GM21447 (cell line): ENCODE measurements around the gene JAZF1.

ENCODE experiments used
- ATAC-seq: cut with Tn5 transposase; IDR thresholded peaks from one replicate; pipeline ENCODE4 v1.9.1; 2021; ENCODE audit not compliant: unreplicated experiment

Gene JAZF1

GRCh38 chr7:28168393-28169158 is 12.0 kb downstream of the JAZF1 start:
- no peak for ATAC-seq

DNA sequence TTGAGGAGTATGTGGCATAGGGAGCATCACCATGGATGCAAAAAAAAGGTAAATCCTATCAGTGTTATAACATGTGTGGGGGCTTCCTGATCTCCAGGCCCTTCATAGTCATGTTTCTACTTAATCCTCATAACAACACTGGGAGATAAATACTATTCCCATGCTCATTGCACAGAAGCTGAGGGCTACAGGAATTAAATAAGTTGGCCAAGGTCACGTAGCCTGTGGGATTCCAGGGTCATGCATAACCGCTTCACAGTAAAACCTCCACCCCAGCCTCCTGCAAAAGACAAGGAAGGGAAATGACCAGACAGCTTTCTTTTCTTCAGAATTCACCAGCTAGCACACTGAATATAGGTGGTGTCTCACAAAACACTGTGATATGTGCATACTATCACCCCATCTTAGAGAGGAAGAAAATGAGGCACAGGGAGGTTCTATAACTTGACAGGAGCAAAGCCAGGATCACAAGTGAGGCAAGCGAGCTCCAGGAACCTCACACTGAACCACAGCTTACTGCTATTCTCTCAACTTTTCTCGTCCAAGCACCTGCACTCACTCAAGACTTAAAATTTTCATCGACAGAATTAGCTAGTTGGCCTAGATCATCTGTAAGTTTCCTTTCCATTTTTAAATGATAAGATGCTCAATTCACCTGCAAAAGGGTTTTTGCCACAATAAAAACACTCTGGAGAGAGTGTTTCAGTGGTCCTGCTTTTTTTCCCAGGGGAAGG is 13.4 kb downstream of the JAZF1 start:
- ATAC-seq, result no peak

DNA sequence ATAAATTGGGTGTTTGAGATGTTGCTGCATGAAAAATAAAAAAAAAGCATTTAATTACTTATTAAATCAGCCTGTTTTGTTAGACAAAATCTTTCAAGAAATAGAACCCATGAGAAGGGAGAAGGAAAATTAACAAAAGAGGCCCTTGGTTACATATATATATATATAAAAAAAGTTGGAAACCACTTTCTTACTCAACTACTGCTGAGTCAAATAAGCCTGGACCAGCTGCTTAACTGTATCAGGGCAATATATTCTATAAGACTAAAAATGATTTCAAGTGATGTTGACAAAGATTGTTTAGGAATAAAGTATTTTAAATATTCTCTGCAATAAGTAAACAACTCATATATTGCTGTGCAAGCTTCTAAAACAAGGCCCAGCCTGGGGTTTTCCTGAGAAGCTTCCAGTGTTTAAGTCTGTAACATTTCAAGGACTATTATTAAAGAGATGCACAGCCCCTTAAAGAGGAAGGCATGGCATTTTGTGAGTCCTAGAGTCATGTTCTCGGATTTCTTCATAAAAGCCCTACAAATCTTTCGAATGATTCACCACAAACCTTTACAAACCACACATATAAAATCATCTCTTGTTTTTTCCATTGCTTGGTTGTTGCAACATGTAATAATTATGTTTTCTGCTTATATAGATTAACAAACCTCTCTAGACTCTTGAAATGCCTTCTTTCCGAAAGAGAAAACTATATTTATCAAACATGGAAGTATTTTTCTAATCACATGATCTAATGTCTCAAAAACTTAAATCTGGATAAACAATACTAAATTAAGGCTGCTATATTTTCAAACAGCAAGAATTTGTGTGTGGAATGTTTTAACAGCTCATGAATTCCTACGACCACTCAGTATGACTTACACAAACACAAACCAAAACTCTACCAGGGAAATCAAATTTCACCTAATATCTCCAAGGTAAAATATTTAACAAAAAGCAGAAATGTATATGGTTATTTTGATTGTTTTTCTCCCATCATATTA is 14.3 kb downstream of the JAZF1 start:
- no peak for ATAC-seq

GRCh38 chr7:28165261-28165660 is 15.3 kb downstream of the JAZF1 start:
- no peak for ATAC-seq

- ATAC-seq, result no peak
These were observed 16.6 kb downstream of the JAZF1 start for GRCh38 chr7:28163949-28164348.

DNA sequence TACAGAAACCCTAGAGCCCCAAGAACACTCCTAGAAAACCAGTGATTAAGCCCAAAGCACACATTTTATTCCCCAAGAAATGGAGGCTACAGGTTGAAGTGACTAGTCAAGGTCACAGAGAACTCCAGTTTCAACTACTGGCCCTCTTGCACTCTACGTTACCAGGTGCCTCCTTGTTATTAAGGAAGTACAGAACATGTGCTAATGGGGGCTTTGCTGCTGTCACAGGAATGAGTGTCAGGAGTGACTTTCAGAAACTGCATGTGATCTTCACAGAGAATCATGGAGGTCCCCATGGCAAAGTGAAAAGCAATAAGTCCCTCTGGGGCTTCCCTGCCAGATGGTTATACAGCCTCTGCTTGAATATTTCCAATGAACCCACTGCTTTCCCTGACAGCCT is 19.3 kb downstream of the JAZF1 start:
- no peak for ATAC-seq

- no peak for ATAC-seq
These were observed 20.0 kb downstream of the JAZF1 start for GRCh38 chr7:28160551-28160991.

DNA sequence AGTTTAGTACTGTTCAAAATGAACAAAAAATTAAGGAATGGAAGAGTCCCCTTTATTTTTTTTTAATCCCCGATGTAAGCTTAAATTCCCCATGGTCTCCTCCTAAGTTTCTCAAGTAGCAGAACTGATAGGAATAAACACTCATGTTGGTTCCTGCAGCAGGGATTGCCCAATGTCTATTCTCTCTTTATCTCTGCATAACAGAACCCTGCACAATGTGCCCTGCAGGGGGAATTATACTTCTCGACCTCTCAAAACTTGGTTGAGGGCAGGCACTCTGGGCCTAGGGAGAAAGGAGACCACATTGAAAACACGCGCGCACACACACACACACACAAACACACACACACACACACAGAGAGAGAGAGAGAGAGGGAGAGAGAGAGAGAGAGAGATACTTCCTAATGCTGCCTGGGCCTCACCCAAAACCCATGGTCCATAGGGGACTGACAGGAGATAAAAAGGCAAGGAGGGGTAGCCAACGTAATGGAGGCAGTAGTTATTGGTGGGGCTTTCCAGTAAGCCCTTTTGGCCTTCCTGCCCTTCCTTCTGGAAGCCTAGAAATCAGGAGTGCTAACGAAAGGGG is 22.7 kb downstream of the JAZF1 start:
- ATAC-seq, result no peak

DNA sequence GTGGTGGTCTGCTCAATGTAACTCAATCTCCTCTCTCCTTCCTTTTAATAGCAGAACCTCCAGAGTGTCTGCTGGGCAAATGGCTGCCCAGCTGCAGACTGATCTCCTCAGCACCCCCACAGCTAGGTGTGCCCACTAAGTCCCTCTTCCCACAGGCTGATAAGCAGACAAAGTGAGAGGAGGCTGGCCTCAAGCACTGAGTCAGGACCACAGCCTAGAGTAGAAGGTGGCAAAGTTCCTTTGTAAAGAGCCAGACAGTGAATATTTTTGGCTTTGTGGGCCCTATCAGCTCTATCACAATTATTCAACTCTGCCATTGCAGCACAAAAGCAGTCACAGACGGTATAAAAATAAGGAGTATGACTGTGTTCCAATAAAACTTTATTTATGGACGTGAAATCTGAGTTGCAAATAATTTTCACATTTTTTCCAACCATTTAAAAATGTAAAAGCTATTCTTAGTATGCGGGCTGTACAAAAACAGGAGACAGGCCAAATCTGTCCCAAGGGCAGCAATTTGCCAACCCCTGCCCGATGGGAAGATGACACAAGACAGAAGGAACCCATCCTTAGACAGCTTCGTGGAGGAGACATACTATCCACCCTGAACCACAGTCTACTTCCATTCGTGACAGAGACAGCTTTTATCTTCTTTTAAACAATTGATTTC is 23.4 kb downstream of the JAZF1 start:
- no peak for ATAC-seq

DNA sequence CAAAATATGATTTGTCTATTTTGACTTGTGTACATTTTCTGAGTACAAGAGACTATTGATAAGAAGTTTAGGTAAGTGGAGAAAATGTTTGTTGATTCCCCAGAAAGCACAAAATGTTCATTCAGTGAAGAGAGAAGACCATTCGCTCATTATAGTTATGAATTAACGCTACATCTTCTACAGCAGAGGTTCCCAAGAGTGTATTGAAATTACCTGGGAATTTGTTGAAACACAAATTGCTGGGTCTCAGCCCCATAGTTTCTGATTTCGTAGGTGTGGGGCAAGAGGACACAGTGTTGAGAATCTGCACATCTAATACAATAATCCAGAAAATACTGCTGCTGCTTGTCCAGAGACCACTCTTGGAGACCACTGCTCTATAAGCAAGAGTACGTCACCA is 24.2 kb downstream of the JAZF1 start:
- ATAC-seq, result no peak

- no peak for ATAC-seq
These were observed 24.6 kb downstream of the JAZF1 start for GRCh38 chr7:28155964-28156363.

GRCh38 chr7:28155019-28155660 is 25.5 kb downstream of the JAZF1 start:
- ATAC-seq, result peak; percentile 79

- no peak for ATAC-seq
These were observed 28.0 kb downstream of the JAZF1 start for GRCh38 chr7:28152594-28152993.

DNA sequence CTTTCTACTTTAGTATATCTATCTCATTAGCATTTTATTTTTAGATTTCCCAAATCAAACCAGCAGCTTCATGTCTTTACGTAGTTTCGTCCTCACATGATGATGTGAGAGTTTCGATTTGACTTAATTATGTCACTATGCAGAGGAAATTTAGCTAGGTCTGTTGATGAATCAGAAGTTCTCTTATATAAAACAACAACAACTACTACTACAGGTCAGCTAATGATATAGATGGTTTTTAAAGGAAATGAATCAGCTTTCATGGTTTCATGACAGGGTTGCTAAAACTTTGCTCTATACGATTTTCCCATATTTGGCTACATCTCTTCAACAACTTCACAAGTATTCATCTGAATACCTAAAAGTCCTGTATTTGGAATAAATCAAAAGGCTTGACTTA is 28.6 kb downstream of the JAZF1 start:
- peak; percentile 28 for ATAC-seq

- no peak for ATAC-seq
These were observed 31.1 kb downstream of the JAZF1 start for GRCh38 chr7:28149291-28150101.

DNA sequence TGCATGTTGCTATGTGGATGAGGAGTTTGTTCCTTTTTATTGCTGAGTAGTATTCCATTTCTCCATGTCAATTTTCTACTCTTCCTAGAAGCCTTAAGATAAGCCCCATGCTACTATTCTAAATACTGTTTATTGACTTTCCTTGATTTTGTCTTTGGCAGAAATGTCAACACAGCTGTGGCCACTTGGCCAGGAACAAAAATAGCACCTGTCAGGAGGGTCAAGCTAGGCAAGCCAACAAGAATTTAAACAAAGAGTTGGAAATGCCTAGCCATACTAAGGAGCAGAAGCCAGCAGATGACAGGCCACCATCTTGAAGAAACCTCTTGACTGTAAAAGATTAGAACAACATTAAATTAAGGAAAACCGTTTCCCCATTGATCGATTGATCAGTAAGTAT is 34.7 kb downstream of the JAZF1 start:
- ATAC-seq, result no peak

DNA sequence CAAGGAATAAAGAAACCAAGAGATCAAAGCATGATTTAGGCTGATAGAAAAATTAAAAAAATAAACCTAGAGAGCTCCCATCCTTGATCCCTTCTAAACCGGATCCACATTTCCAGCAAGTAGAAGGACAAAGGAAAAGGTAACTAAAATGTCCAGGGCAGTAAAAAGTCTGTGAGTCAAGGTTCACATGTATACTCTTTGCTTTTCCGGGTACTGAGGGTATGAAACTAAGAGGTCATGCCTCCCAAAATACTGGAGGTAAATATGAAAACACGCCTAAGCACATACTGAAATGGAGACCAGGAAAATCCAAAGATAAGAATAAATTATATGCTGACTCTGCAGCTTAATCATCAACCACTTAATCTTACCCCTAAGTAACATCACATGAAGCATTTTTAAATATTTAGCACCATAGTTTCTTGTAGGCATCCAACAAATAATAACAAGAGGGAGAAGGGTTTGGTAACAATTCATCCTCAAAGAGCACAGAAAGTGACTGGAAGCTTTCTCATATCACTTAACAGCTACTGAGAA is 35.4 kb downstream of the JAZF1 start:
- ATAC-seq, result no peak

- ATAC-seq, result no peak
These were observed 36.3 kb downstream of the JAZF1 start for GRCh38 chr7:28144266-28144665.

- no peak for ATAC-seq
These were observed 37.9 kb downstream of the JAZF1 start for GRCh38 chr7:28142650-28143049.
